Neuronal stem cell (in vitro differentiated cells): ENCODE measurements around the gene C6orf47.

Experiments used
- DNase-seq: peaks from one replicate; pipeline ENCODE4 v3.0.0-alpha.2; 2013; ENCODE audit warnings: low spot score
- H2AFZ ChIP-seq: one replicate; pipeline ENCODE4 v1.6.1; 2013; ENCODE audit warnings: mild to moderate bottlenecking, low read length, inconsistent platforms
- H2AK5ac ChIP-seq: 2 replicates; pipeline ENCODE4 v1.6.1; 2013; ENCODE audit warnings: low read depth, mild to moderate bottlenecking, inconsistent platforms, low read length, moderate library complexity, mixed read lengths
- H2BK120ac ChIP-seq: 2 replicates; pipeline ENCODE4 v1.6.1; 2013; ENCODE audit warnings: low read depth, mild to moderate bottlenecking, inconsistent platforms, low read length, moderate library complexity, mixed read lengths
- H2BK12ac ChIP-seq: one replicate; pipeline ENCODE4 v1.6.1; 2013; ENCODE audit warnings: low read length, inconsistent platforms
- H2BK15ac ChIP-seq: 2 replicates; pipeline ENCODE4 v1.6.1; 2013; ENCODE audit warnings: mild to moderate bottlenecking, low read length, inconsistent platforms, mixed read lengths
- H2BK5ac ChIP-seq: one replicate; pipeline ENCODE4 v1.6.1; 2013; ENCODE audit warnings: inconsistent platforms, mild to moderate bottlenecking, low read length, moderate library complexity
- H3K14ac ChIP-seq: one replicate; pipeline ENCODE4 v1.6.1; 2013; ENCODE audit warnings: low read length, inconsistent platforms
- H3K18ac ChIP-seq: 2 replicates; pipeline ENCODE4 v1.6.1; 2013; ENCODE audit warnings: low read length, inconsistent platforms
- H3K23ac ChIP-seq: 2 replicates; pipeline ENCODE4 v1.6.1; 2013; ENCODE audit warnings: low read depth, mild to moderate bottlenecking, mixed read lengths, low read length, inconsistent platforms; ENCODE audit not compliant: poor library complexity
- H3K27ac ChIP-seq: replicated peaks from 3 replicates; pipeline ENCODE4 v1.5.1; 2013; ENCODE audit warnings: low read length, inconsistent platforms
- H3K27me3 ChIP-seq, 3 experiments: 2 replicates each; pipeline ENCODE4 v1.6.1; 2013; ENCODE audit warnings: low read length in 3 of 3, mild to moderate bottlenecking in 2 of 3, inconsistent platforms in 1 of 3, low read depth in 1 of 3, mixed read lengths in 1 of 3, moderate library complexity in 1 of 3; ENCODE audit not compliant: control insufficient read depth in 3 of 3, insufficient read depth in 3 of 3
- H3K36me3 ChIP-seq, 2 donors: replicated peaks in 1 of 2; 2 replicates each; pipeline ENCODE4 v1.6.1; 2013; ENCODE audit warnings: low read length in 2 of 2; ENCODE audit not compliant: control insufficient read depth in 2 of 2, insufficient read depth in 2 of 2
- H3K4ac ChIP-seq: 2 replicates; pipeline ENCODE4 v1.6.1; 2013; ENCODE audit warnings: inconsistent platforms, mild to moderate bottlenecking, low read length, moderate library complexity
- H3K4me1 ChIP-seq, 2 donors: 1 replicate in 1 of 2; 2 replicates in 1 of 2; pipeline ENCODE4 v1.6.1; 2013; ENCODE audit warnings: low read length in 2 of 2, low read depth in 1 of 2; ENCODE audit not compliant: control insufficient read depth in 2 of 2, insufficient read depth in 1 of 2
- H3K4me2 ChIP-seq: one replicate; pipeline ENCODE4 v1.6.1; 2013; ENCODE audit warnings: mild to moderate bottlenecking, low read length, inconsistent platforms; ENCODE audit not compliant: insufficient read depth, poor library complexity, severe bottlenecking
- H3K4me3 ChIP-seq, 2 donors: 2 replicates each; pipeline ENCODE4 v1.5.1; 2013; ENCODE audit warnings: low read length in 2 of 2, mild to moderate bottlenecking in 2 of 2, inconsistent platforms in 1 of 2, moderate library complexity in 1 of 2
- H3K79me1 ChIP-seq: one replicate; pipeline ENCODE4 v1.6.1; 2013; ENCODE audit warnings: low read depth, mild to moderate bottlenecking, inconsistent platforms, low read length, moderate library complexity
- H3K9ac ChIP-seq: one replicate; pipeline ENCODE4 v1.6.1; 2013; ENCODE audit warnings: mild to moderate bottlenecking, low read depth, low read length, inconsistent platforms; ENCODE audit not compliant: poor library complexity
- H3K9me3 ChIP-seq, 2 donors: replicated peaks in 1 of 2; 2 replicates each; pipeline versions ENCODE3 to v1.6.1; 2013; ENCODE audit warnings: low read length in 2 of 2, mild to moderate bottlenecking in 2 of 2, inconsistent platforms in 1 of 2, low read depth in 1 of 2, mixed read lengths in 1 of 2, moderate library complexity in 1 of 2; ENCODE audit not compliant: control insufficient read depth in 2 of 2, insufficient read depth in 1 of 2
- H4K8ac ChIP-seq: one replicate; pipeline ENCODE4 v1.6.1; 2013; ENCODE audit warnings: low read depth, mild to moderate bottlenecking, inconsistent platforms, low read length, moderate library complexity
- H4K91ac ChIP-seq: one replicate; pipeline ENCODE4 v1.6.1; 2013; ENCODE audit warnings: low read length, low read depth, mild to moderate bottlenecking, inconsistent platforms; ENCODE audit not compliant: poor library complexity
- WGBS, 2 donors: extraction: QIAGEN DNeasy Blood & Tissue Kit; methylation state at CpG; one replicate each; pipeline ENCODE4 v1.1.7; 2013; ENCODE audit warnings: missing lambda C conversion rate in 2 of 2, mixed read lengths in 1 of 2; ENCODE audit not compliant: insufficient read length in 2 of 2, insufficient replicate concordance in 1 of 2; ENCODE audit errors: extremely low coverage in 2 of 2; 5-methylcytosine and 5-hydroxymethylcytosine counted together

C6orf47 gene

GRCh38 chr6:31706599-31706998, 46.0 kb upstream of the C6orf47 start, which contains the start of gene LY6G6F:
TSS of gene LY6G6F (plus strand) at chr6:31706866. CDS start at chr6:31706907, 41 bp downstream.
- peaks cover 0 to 1% of the 10 kb centered on the region in 2 donors for H3K36me3 ChIP-seq
- no peak within 1 kb of the TSS for H3K9ac ChIP-seq
- no peak within 1 kb of the TSS for H2AFZ ChIP-seq
- peaks cover 0 to 4% (median 0%) of the 10 kb centered on the region in 3 experiments for H3K27me3 ChIP-seq
- H4K91ac ChIP-seq, result no peak within 1 kb of the TSS
- no peak within 1 kb of the TSS for H2BK12ac ChIP-seq
- no peak within 1 kb of the TSS for H4K8ac ChIP-seq
- H2AK5ac ChIP-seq, result peak within 1 kb of the TSS; percentile 88
- WGBS, 2 donors, result no CpG with 5 or more reads among the region's 3 CpGs
- no peak within 1 kb of the TSS for H3K27ac ChIP-seq
- H3K23ac ChIP-seq, result no peak within 1 kb of the TSS
- H2BK5ac ChIP-seq, result no peak within 1 kb of the TSS
- peak within 1 kb of the TSS in 1 of 2 donors; percentile 15 for H3K4me3 ChIP-seq
- no peak within 1 kb of the TSS for H3K4ac ChIP-seq
- H3K79me1 ChIP-seq, result peaks cover 3% of the 10 kb centered on the region
- H2BK120ac ChIP-seq, result no peak within 1 kb of the TSS
- peaks cover 4 to 9% of the 10 kb centered on the region in 2 donors for H3K4me1 ChIP-seq
- H2BK15ac ChIP-seq, result peak within 1 kb of the TSS; percentile 75
- H3K4me2 ChIP-seq, result no peak within 1 kb of the TSS
- H3K9me3 ChIP-seq, result no peaks in the 10 kb centered on the region
- no peak within 1 kb of the TSS for H3K18ac ChIP-seq
- H3K14ac ChIP-seq, result no peak within 1 kb of the TSS
- DNase-seq, result no peak

- Histone ChIP-seq H2BK120ac (no peak overlapping the region), H3K79me1 (peaks cover 3% of the 10 kb centered on the region), H3K4me2 (no peak overlapping the region), H2AK5ac (no peak overlapping the region), H3K9me3 (no peaks in the 10 kb centered on the region), H2BK12ac (no peak overlapping the region), H3K23ac (no peak overlapping the region), H3K18ac (no peak overlapping the region), H2AFZ (no peak overlapping the region), H2BK5ac (no peak overlapping the region), H2BK15ac (no peak overlapping the region), H3K9ac (no peak overlapping the region), H3K4me3 (no peak overlapping the region), H3K27me3 (peaks cover 0 to 4% (median 0%) of the 10 kb centered on the region in 3 experiments), H3K4ac (no peak overlapping the region), H4K8ac (no peak overlapping the region), H3K27ac (no peak overlapping the region), H3K14ac (no peak overlapping the region), H4K91ac (no peak overlapping the region), H3K4me1 (peaks cover 6 to 10% of the 10 kb centered on the region in 2 donors), H3K36me3 (peaks cover 2 to 8% of the 10 kb centered on the region in 2 donors)
- no CpG with 5 or more reads among the region's 6 CpGs for WGBS, 2 donors
- DNase-seq, result no peak
Observed at GRCh38 chr6:31705931-31706330, 45.4 kb upstream of the C6orf47 start.

GRCh38 chr6:31702819-31703716, 42.5 kb upstream of the C6orf47 start, which contains the start of gene ABHD16A:
TSS of gene ABHD16A (minus strand) at chr6:31703324. CDS start at chr6:31703281, 43 bp downstream.
- peak within 1 kb of the TSS; percentile 24 for H2BK120ac ChIP-seq
- H3K36me3 ChIP-seq, result peaks cover 5 to 34% of the 10 kb centered on the region in 2 donors
- peak within 1 kb of the TSS; percentile 95 for H3K18ac ChIP-seq
- peaks cover 6 to 7% of the 10 kb centered on the region in 2 donors for H3K4me1 ChIP-seq
- H3K9me3 ChIP-seq, result no peaks in the 10 kb centered on the region
- WGBS, 2 donors, result no CpG with 5 or more reads among the region's 54 CpGs
- peak within 1 kb of the TSS; percentile 78 for H3K27ac ChIP-seq
- H3K9ac ChIP-seq, result peak within 1 kb of the TSS; percentile 85
- H2BK15ac ChIP-seq, result peak within 1 kb of the TSS; percentile 45
- peak within 1 kb of the TSS; percentile 88 for H2AFZ ChIP-seq
- H2BK5ac ChIP-seq, result no peak within 1 kb of the TSS
- H2BK12ac ChIP-seq, result peak within 1 kb of the TSS; percentile 16
- no peak within 1 kb of the TSS for H4K8ac ChIP-seq
- DNase-seq, result peak; percentile 93
- no peaks in the 10 kb centered on the region for H3K27me3 ChIP-seq
- H3K79me1 ChIP-seq, result peaks cover 3% of the 10 kb centered on the region
- peak within 1 kb of the TSS; percentile 95 for H3K23ac ChIP-seq
- H2AK5ac ChIP-seq, result peak within 1 kb of the TSS; percentile 82
- peak within 1 kb of the TSS; percentile 77 to 88 for H3K4me3 ChIP-seq
- H3K4ac ChIP-seq, result peak within 1 kb of the TSS; percentile 61
- no peak within 1 kb of the TSS for H4K91ac ChIP-seq
- peak within 1 kb of the TSS; percentile 63 for H3K14ac ChIP-seq
- H3K4me2 ChIP-seq, result peak within 1 kb of the TSS; percentile 75

- Histone ChIP-seq H3K4me3 (peak overlapping the region; percentile 77 to 88), H2BK120ac (no peak overlapping the region), H3K27ac (peak overlapping the region; percentile 78), H2BK15ac (peak overlapping the region; percentile 45), H2BK12ac (no peak overlapping the region), H3K4ac (no peak overlapping the region), H2AK5ac (no peak overlapping the region), H3K18ac (peak overlapping the region; percentile 95), H3K79me1 (peaks cover 3% of the 10 kb centered on the region), H2AFZ (peak overlapping the region; percentile 88), H3K14ac (no peak overlapping the region), H3K4me2 (peak overlapping the region; percentile 75), H3K4me1 (peaks cover 6 to 7% of the 10 kb centered on the region in 2 donors), H3K23ac (no peak overlapping the region), H3K27me3 (no peaks in the 10 kb centered on the region), H3K9me3 (no peaks in the 10 kb centered on the region), H4K8ac (no peak overlapping the region), H4K91ac (no peak overlapping the region), H3K9ac (peak overlapping the region; percentile 51), H2BK5ac (no peak overlapping the region), H3K36me3 (peaks cover 8 to 40% of the 10 kb centered on the region in 2 donors)
- no peak for DNase-seq
- no CpG with 5 or more reads among the region's 10 CpGs for WGBS, 2 donors
Observed at GRCh38 chr6:31702405-31702818, 41.8 kb upstream of the C6orf47 start.
